Subcutaneous abdominal adipose tissue (tissue), 5 donors: Measurements from ENCODE around the gene SUPT7L.
"Not testable (repeated sequence)": the region's sequence is repeated elsewhere in the genome, so short reads cannot be mapped to it uniquely, and the experiment has no call there.

Experiments used
- H3K27ac ChIP-seq: one replicate; pipeline ENCODE4 v1.7.0; 2013; ENCODE audit warnings: low read depth, mild to moderate bottlenecking, inconsistent platforms, low read length, moderate library complexity
- H3K27me3 ChIP-seq, 5 donors: one replicate each; pipeline ENCODE4 v1.7.0; 2013; ENCODE audit warnings: low read length in 5 of 5, inconsistent platforms in 1 of 5; ENCODE audit not compliant: control insufficient read depth in 5 of 5, insufficient read depth in 4 of 5
- H3K36me3 ChIP-seq, 5 donors: one replicate each; pipeline ENCODE4 v1.7.0; 2013; ENCODE audit warnings: low read length in 5 of 5; ENCODE audit not compliant: control insufficient read depth in 5 of 5, insufficient read depth in 5 of 5
- H3K4me1 ChIP-seq, 5 donors: one replicate each; pipeline ENCODE4 v1.7.0; 2013; ENCODE audit warnings: low read length in 5 of 5, mild to moderate bottlenecking in 3 of 5, moderate library complexity in 1 of 5; ENCODE audit not compliant: control insufficient read depth in 5 of 5, insufficient read depth in 5 of 5
- H3K4me3 ChIP-seq, 5 donors: one replicate each; pipeline ENCODE4 v1.7.0; 2013; ENCODE audit warnings: low read length in 5 of 5, low read depth in 1 of 5
- H3K9ac ChIP-seq, 5 donors: one replicate each; pipeline ENCODE4 v1.7.0; 2013; ENCODE audit warnings: low read length in 5 of 5, mild to moderate bottlenecking in 4 of 5, moderate library complexity in 3 of 5
- H3K9me3 ChIP-seq, 5 donors: one replicate each; pipeline ENCODE4 v1.7.0; 2013; ENCODE audit warnings: low read length in 5 of 5; ENCODE audit not compliant: control insufficient read depth in 5 of 5
- donor health status: healthy.
- donor health status: healthy.
- donor health status: healthy.
- donor health status: healthy.
- donor health status: healthy.

Gene SUPT7L

GRCh38 chr2:27626921-27627320, 36.5 kb downstream of the SUPT7L start:
- H3K9me3 ChIP-seq, H3K27me3 ChIP-seq, H3K4me3 ChIP-seq, H3K27ac ChIP-seq, H3K9ac ChIP-seq: not testable (repeated sequence)
- Histone ChIP-seq H3K36me3 (peaks cover 29 to 41% (median 33%) of the 10 kb centered on the region in 5 donors), H3K4me1 (peaks cover 3 to 32% (median 20%) of the 10 kb centered on the region in 5 donors)

DNA sequence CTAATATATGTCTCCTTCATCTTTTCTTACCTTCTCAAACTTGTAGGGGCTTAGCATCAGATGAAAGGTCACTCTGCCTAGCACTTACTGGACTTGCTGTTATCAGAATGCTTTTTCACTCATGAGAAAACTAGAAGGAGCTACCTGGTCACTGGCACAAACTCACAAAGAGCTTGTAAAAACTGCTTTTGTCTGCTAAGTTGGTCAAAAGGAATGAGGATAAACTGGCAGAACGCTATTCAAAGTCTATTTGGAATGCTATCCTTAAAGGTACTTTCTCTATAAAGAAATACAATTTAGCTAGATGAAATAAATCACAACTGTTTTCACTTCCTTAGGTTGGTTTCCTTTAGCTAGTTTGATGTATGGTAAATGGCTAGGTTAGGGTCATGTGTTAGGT, 37.1 kb downstream of the SUPT7L start:
- not testable (repeated sequence) for H3K9me3 ChIP-seq, H3K9ac ChIP-seq, H3K27me3 ChIP-seq, H3K4me3 ChIP-seq, H3K27ac ChIP-seq
- peaks cover 30 to 41% (median 35%) of the 10 kb centered on the region in 5 donors for H3K36me3 ChIP-seq
- H3K4me1 ChIP-seq = peaks cover 3 to 32% (median 20%) of the 10 kb centered on the region in 5 donors

DNA sequence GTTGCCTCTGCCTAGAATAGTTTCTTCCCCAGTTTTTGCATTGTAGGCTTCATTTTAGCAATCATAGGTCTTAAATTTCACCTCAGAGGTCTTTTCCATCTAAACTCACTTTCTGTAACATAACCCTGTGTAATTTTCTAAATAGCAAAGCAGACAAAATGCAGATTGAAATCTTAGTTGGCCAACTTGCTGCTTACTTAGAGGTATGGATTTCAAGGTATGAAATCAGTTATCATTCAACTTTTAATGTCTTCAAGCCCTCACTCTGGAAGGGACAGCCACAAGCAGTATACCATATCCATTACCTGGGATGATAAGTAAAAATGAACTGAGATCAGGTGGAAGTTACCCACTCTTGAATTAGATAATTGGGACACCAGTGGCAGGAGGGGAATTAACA, 38.5 kb downstream of the SUPT7L start:
- Histone ChIP-seq H3K4me1 (peaks cover 3 to 31% (median 19%) of the 10 kb centered on the region in 5 donors), H3K9me3 (no peaks in the 10 kb centered on the region), H3K4me3 (no peak overlapping the region), H3K27me3 (no peaks in the 10 kb centered on the region), H3K9ac (no peak overlapping the region), H3K27ac (no peak overlapping the region), H3K36me3 (peaks cover 32 to 45% (median 35%) of the 10 kb centered on the region in 5 donors)

DNA sequence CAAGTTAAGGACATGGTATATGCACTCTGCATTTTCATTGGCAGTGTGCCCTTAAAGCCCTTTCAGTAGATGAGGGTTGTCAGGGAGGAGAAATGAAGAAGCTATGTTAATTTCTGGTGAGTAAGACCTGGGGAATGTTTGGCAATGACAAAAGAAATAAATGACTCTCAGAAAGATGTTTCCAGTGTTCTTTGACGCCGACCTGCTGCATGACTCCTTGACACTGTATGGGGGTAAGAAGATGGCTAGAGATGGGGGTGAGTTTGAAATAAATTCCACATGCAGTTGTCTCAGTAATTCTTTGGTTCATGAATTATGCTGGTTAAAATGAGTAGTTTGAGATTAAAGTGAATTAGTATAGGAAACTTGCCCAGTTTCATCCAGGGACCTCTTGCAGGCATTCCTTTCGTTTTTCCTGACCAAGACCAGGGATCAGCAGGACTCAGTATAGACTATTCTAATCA, 40.5 kb downstream of the SUPT7L start:
- no peak overlapping the region for H3K27ac ChIP-seq
- H3K36me3 ChIP-seq = peaks cover 43 to 59% (median 46%) of the 10 kb centered on the region in 5 donors
- no peak overlapping the region for H3K4me3 ChIP-seq
- peaks cover 1 to 12% (median 5%) of the 10 kb centered on the region in 5 donors for H3K4me1 ChIP-seq
- no peaks in the 10 kb centered on the region for H3K9me3 ChIP-seq
- H3K9ac ChIP-seq = no peak overlapping the region
- H3K27me3 ChIP-seq = no peaks in the 10 kb centered on the region

GRCh38 chr2:27621524-27621923, 41.9 kb downstream of the SUPT7L start:
- H3K4me3 ChIP-seq = no peak overlapping the region

GRCh38 chr2:27615316-27615715, 48.1 kb downstream of the SUPT7L start:
- Histone ChIP-seq H3K36me3 (peaks cover 40 to 56% (median 42%) of the 10 kb centered on the region in 5 donors), H3K9ac (no peak overlapping the region), H3K9me3 (no peaks in the 10 kb centered on the region)

More at GRCh38 chr2:27621524-27621923, 41.9 kb downstream of the SUPT7L start:
- Histone ChIP-seq H3K27ac (no peak overlapping the region), H3K9me3 (no peaks in the 10 kb centered on the region), H3K27me3 (no peaks in the 10 kb centered on the region), H3K4me1 (peaks cover 0 to under 1% (median 0%) of the 10 kb centered on the region in 5 donors), H3K9ac (no peak overlapping the region), H3K36me3 (peaks cover 57 to 73% (median 59%) of the 10 kb centered on the region in 5 donors)

GRCh38 chr2:27613985-27614384, 49.4 kb downstream of the SUPT7L start:
- no peaks in the 10 kb centered on the region for H3K9me3 ChIP-seq
- H3K27me3 ChIP-seq = no peaks in the 10 kb centered on the region
- H3K27ac ChIP-seq = no peak overlapping the region
- H3K4me1 ChIP-seq = no peaks in the 10 kb centered on the region
- H3K9ac ChIP-seq = no peak overlapping the region
- H3K4me3 ChIP-seq = no peak overlapping the region
- H3K36me3 ChIP-seq = peaks cover 34 to 57% (median 41%) of the 10 kb centered on the region in 5 donors

More at GRCh38 chr2:27615316-27615715, 48.1 kb downstream of the SUPT7L start:
- Histone ChIP-seq H3K4me3 (no peak overlapping the region), H3K4me1 (no peaks in the 10 kb centered on the region), H3K27me3 (no peaks in the 10 kb centered on the region), H3K27ac (no peak overlapping the region)

GRCh38 chr2:27606611-27607010, 56.8 kb downstream of the SUPT7L start:
- Histone ChIP-seq H3K27ac (no peak overlapping the region), H3K9ac (no peak overlapping the region), H3K4me1 (no peaks in the 10 kb centered on the region), H3K27me3 (no peaks in the 10 kb centered on the region), H3K9me3 (no peaks in the 10 kb centered on the region), H3K4me3 (no peak overlapping the region), H3K36me3 (peaks cover 32 to 75% (median 52%) of the 10 kb centered on the region in 5 donors)
